K562 (cell line): Measurements from ENCODE around the gene IFI27L1. TPM values are rescaled to one million over a fixed set of nuclear protein-coding genes. Genes with fewer than 3 reads are reported as not detected.

Experiments used
- ATAC-seq: fragments of 200-7000 bp; cut with Tn5 transposase; 3 replicates; pipeline ENCODE4 v1.9.1; 2020; ENCODE audit warnings: moderate library complexity
- BruUV-seq: library from RNA; stranded (reverse); fragments of 400-500 nt; replicated peaks from 2 replicates; lab custom pipeline; 2021; lab: Mats Ljungman, UMichigan
- CTCF ChIA-PET: fragments of 300-600 bp; formaldehyde crosslinking; extraction: SDS; loops from one replicate; lab custom pipeline; 2021; ENCODE audit warnings: low intra/inter-chr PET ratio; lab: Yijun Ruan, JAX
- POLR2A ChIA-PET: fragments of 300-600, 350-650 bp; sonication (Branson Sonifier 250); formaldehyde crosslinking; extraction: SDS; loops from one replicate; lab custom pipeline; 2021; ENCODE audit warnings: antibody characterized with exemption, inconsistent platforms; lab: Yijun Ruan, JAX
- DNase-seq, 4 experiments: peaks; one replicate each; pipeline versions ENCODE4 v3.0.0 to v3.0.0-alpha.2; 2011 to 2018; ENCODE audit warnings: low spot score in 3 of 4, mixed read lengths in 3 of 4; ENCODE audit errors: extremely low read depth in 1 of 4
- FAIRE-seq: peaks from 2 replicates; lab custom pipeline; 2011; peaks lifted over from hg19 to GRCh38; lab: Jason Lieb, UNC
- H2AFZ ChIP-seq: 2 replicates; pipeline ENCODE4 v1.6.0; 2011; ENCODE audit warnings: low read depth, low read length, control low read depth, inconsistent platforms
- H3K27ac ChIP-seq: fragments of 200-600 bp; 3 replicates; pipeline ENCODE4 v1.8.0; 2011; ENCODE audit warnings: low read depth, mild to moderate bottlenecking, control low read depth, inconsistent platforms, low read length, moderate library complexity, mixed read lengths; ENCODE audit errors: extremely low read depth
- H3K27me3 ChIP-seq, 2 experiments: fragments of 300-600 bp in 1 of 2; 2 replicates in 1 of 2; 3 replicates in 1 of 2; pipeline versions ENCODE4 v1.6.0 to v1.8.0; 2011; ENCODE audit warnings: inconsistent platforms in 2 of 2, low read length in 2 of 2, mild to moderate bottlenecking in 1 of 2, mixed read lengths in 1 of 2, moderate library complexity in 1 of 2; ENCODE audit not compliant: control insufficient read depth in 2 of 2, insufficient read depth in 2 of 2
- H3K36me3 ChIP-seq: fragments of 300-600 bp; 3 replicates; pipeline ENCODE4 v1.8.0; 2011; ENCODE audit warnings: mild to moderate bottlenecking, low read length, inconsistent platforms; ENCODE audit not compliant: control insufficient read depth, insufficient read depth
- H3K4me1 ChIP-seq, 2 experiments: fragments of 200-600 bp in 1 of 2; replicated peaks in 1 of 2; 2 replicates in 1 of 2; 3 replicates in 1 of 2; pipeline versions ENCODE4 v1.5.1 to v1.8.0; 2011; ENCODE audit warnings: inconsistent platforms in 2 of 2, low read length in 2 of 2, mild to moderate bottlenecking in 1 of 2, mixed read lengths in 1 of 2, moderate library complexity in 1 of 2; ENCODE audit not compliant: control insufficient read depth in 2 of 2, insufficient read depth in 2 of 2
- H3K4me2 ChIP-seq: 2 replicates; pipeline ENCODE4 v1.6.1; 2011; ENCODE audit warnings: low read length, control low read depth, inconsistent platforms, mixed read lengths; ENCODE audit not compliant: insufficient read depth
- H3K4me3 ChIP-seq: fragments of 200-600 bp; sonication (generic), shearing (Covaris generic); 2 replicates; pipeline ENCODE4 v1.5.1; 2016; ENCODE audit warnings: control low read depth, inconsistent platforms
- H3K79me2 ChIP-seq: fragments of 200-600 bp; 3 replicates; pipeline ENCODE4 v1.8.0; 2011; ENCODE audit warnings: low read length, inconsistent platforms; ENCODE audit not compliant: control insufficient read depth, insufficient read depth
- H3K9ac ChIP-seq, 2 experiments: 2 replicates each; pipeline versions ENCODE4 v1.6.0 to v1.6.1; 2011; ENCODE audit warnings: low read depth in 2 of 2, low read length in 2 of 2, control low read depth in 1 of 2, inconsistent platforms in 1 of 2, mild to moderate bottlenecking in 1 of 2, mixed read lengths in 1 of 2; ENCODE audit not compliant: insufficient read depth in 1 of 2
- H3K9me1 ChIP-seq: one replicate; pipeline ENCODE4 v1.6.0; 2011; ENCODE audit warnings: inconsistent platforms, mild to moderate bottlenecking, low read length, moderate library complexity; ENCODE audit not compliant: control insufficient read depth, insufficient read depth
- H3K9me3 ChIP-seq: replicated peaks from 2 replicates; pipeline ENCODE4 v1.5.1; 2011; ENCODE audit warnings: low read depth, low read length, inconsistent platforms; ENCODE audit not compliant: control insufficient read depth, insufficient read depth
- H4K20me1 ChIP-seq: replicated peaks from 2 replicates; pipeline ENCODE4 v1.6.1; 2011; ENCODE audit warnings: low read length, inconsistent platforms, mixed read lengths; ENCODE audit not compliant: control insufficient read depth, insufficient read depth
- CREBBP ChIP-seq: IDR thresholded peaks from one replicate; pipeline ENCODE4 v1.6.1; 2012; ENCODE audit warnings: low read depth, mild to moderate bottlenecking, control low read depth, inconsistent platforms, low read length
- CXXC5 ChIP-seq: fragments of 250-450 bp; sonication (Bioruptor Pico); IDR thresholded peaks from 2 replicates; pipeline ENCODE4 v1.8.0; 2022; ENCODE audit warnings: inconsistent platforms, mild to moderate bottlenecking, moderate library complexity
- MTA3 ChIP-seq: fragments of 450-650 bp; formaldehyde crosslinking; IDR thresholded peaks from 2 replicates; pipeline ENCODE4 v1.6.1; 2017; ENCODE audit warnings: mild to moderate bottlenecking, borderline replicate concordance
- NFIX ChIP-seq: fragments of 250-450 bp; sonication (Bioruptor Pico); IDR thresholded peaks from 2 replicates; pipeline ENCODE4 v1.4.0; 2020; ENCODE audit warnings: low read depth, mild to moderate bottlenecking, moderate library complexity
- TCF7L2 ChIP-seq: fragments of 150-350 bp; IDR thresholded peaks from 2 replicates; pipeline ENCODE4 v1.6.1; 2016; ENCODE audit warnings: low read depth, mild to moderate bottlenecking, low read length, moderate library complexity
- U2AF2 ChIP-seq: fragments of 200-400 bp; formaldehyde crosslinking; optimal IDR thresholded peaks from 2 replicates; pipeline ENCODE3; 2017; ENCODE audit warnings: low read depth, mild to moderate bottlenecking, low read length
- ZEB2 ChIP-seq: fragments of 450-650 bp; IDR thresholded peaks from 2 replicates; pipeline ENCODE4 v1.6.1; 2016
- ZNF175 ChIP-seq: fragments of 200-800 bp; sonication (Bioruptor generic); IDR thresholded peaks from 2 replicates; pipeline ENCODE4 v1.6.1; 2016; ENCODE audit warnings: low read depth, mild to moderate bottlenecking, missing genetic modification characterization, missing compliant biosample characterization
- ZNF274 ChIP-seq: IDR thresholded peaks from 2 replicates; pipeline ENCODE4 v1.6.1; 2011; ENCODE audit warnings: low read depth, mild to moderate bottlenecking, low read length, moderate library complexity, borderline replicate concordance
- ZNF316 ChIP-seq: fragments of 450-650 bp; IDR thresholded peaks from 2 replicates; pipeline ENCODE4 v1.6.1; 2016
- ZNF583 ChIP-seq: fragments of 250-450 bp; sonication (Bioruptor Pico); IDR thresholded peaks from 2 replicates; pipeline ENCODE4 v1.4.0; 2020
- WGBS: fragments of 100-300 bp; shearing (Covaris generic); methylation state at CpG from one replicate; pipeline ENCODE4 v1.1.6; 2016; ENCODE audit warnings: low coverage, mixed read lengths; ENCODE audit not compliant: insufficient coverage; ENCODE audit errors: missing lambda C conversion rate; 5-methylcytosine and 5-hydroxymethylcytosine counted together
- in situ Hi-C: fragments of 300-500 bp; cut with MboI; formaldehyde crosslinking; loops from 4 replicates; pipeline ENCODE4 v1.15.0; 2018; ENCODE audit warnings: inconsistent platforms, mixed read lengths
- intact Hi-C: fragments of 100-400 bp; cut with micrococcal nuclease; formaldehyde crosslinking; loops from 2 replicates; pipeline ENCODE4 v1.14.2; 2022
- polyA plus RNA-seq, 8 experiments: library from polyadenylated mRNA; depleted of rRNA in 4 of 8; stranded (reverse) in 5 of 8; unstranded in 3 of 8; fragments of >200 nt; fragmentation: Nextera tagmentation in 2 of 8; fragmentation: Illumina TruSeq in 1 of 8; extraction: Ambion mirVana in 2 of 8; extraction: Trizol in 1 of 8; gene quantifications; 2 replicates each; pipeline versions ENCODE4 v1.2.1 to v1.2.3, GENCODE V29; 2011 to 2014; ENCODE audit warnings: inconsistent platforms in 1 of 8, missing spikeins in 1 of 8
- total RNA-seq, 7 experiments: library from RNA; depleted of rRNA in 6 of 7; stranded (reverse); fragments of >200 nt in 6 of 7; fragmentation: Illumina TruSeq in 2 of 7; extraction: Trizol in 2 of 7; gene quantifications; 2 replicates each; pipeline versions ENCODE4 v1.2.1 to v1.2.3, GENCODE V29; 2011 to 2021; ENCODE audit warnings: low replicate concordance in 1 of 7
- TF ChIP-seq, protein P1 (sequence below): sonication (generic); formaldehyde crosslinking; IDR thresholded peaks from 2 replicates; pipeline ENCODE4 v1.8.1; 2023; ENCODE audit warnings: missing genetic modification reagents, mild to moderate bottlenecking, borderline replicate concordance
- TF ChIP-seq, protein P2 (sequence below): fragments of 450-650 bp; formaldehyde crosslinking; IDR thresholded peaks from 2 replicates; pipeline ENCODE4 v1.4.0; 2020; ENCODE audit warnings: mild to moderate bottlenecking, moderate library complexity
- TF ChIP-seq, protein P3 (sequence below): fragments of 450-650 bp; formaldehyde crosslinking; IDR thresholded peaks from 2 replicates; pipeline ENCODE4 v1.4.0; 2020; ENCODE audit warnings: mild to moderate bottlenecking, mixed read lengths

The IFI27L1 gene
- total and polyA plus RNA-seq, 9 of the 15 experiments (the other 6 are each of a cell fraction or from before 2014, with no cell fraction given), result 14.5 to 28.0 (median 23.8) TPM

- TF ChIP-seq, protein P1, sequence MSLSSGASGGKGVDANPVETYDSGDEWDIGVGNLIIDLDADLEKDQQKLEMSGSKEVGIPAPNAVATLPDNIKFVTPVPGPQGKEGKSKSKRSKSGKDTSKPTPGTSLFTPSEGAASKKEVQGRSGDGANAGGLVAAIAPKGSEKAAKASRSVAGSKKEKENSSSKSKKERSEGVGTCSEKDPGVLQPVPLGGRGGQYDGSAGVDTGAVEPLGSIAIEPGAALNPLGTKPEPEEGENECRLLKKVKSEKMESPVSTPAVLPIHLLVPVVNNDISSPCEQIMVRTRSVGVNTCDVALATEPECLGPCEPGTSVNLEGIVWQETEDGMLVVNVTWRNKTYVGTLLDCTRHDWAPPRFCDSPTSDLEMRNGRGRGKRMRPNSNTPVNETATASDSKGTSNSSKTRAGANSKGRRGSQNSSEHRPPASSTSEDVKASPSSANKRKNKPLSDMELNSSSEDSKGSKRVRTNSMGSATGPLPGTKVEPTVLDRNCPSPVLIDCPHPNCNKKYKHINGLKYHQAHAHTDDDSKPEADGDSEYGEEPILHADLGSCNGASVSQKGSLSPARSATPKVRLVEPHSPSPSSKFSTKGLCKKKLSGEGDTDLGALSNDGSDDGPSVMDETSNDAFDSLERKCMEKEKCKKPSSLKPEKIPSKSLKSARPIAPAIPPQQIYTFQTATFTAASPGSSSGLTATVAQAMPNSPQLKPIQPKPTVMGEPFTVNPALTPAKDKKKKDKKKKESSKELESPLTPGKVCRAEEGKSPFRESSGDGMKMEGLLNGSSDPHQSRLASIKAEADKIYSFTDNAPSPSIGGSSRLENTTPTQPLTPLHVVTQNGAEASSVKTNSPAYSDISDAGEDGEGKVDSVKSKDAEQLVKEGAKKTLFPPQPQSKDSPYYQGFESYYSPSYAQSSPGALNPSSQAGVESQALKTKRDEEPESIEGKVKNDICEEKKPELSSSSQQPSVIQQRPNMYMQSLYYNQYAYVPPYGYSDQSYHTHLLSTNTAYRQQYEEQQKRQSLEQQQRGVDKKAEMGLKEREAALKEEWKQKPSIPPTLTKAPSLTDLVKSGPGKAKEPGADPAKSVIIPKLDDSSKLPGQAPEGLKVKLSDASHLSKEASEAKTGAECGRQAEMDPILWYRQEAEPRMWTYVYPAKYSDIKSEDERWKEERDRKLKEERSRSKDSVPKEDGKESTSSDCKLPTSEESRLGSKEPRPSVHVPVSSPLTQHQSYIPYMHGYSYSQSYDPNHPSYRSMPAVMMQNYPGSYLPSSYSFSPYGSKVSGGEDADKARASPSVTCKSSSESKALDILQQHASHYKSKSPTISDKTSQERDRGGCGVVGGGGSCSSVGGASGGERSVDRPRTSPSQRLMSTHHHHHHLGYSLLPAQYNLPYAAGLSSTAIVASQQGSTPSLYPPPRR (CRISPR knock-in tag), result no peak
- TF ChIP-seq CXXC5, result no peak
- TF ChIP-seq MTA3, result no peak
These were observed 35.6 kb downstream of the IFI27L1 start (continued) for GRCh38 chr14:94116701-94117100.

DNA sequence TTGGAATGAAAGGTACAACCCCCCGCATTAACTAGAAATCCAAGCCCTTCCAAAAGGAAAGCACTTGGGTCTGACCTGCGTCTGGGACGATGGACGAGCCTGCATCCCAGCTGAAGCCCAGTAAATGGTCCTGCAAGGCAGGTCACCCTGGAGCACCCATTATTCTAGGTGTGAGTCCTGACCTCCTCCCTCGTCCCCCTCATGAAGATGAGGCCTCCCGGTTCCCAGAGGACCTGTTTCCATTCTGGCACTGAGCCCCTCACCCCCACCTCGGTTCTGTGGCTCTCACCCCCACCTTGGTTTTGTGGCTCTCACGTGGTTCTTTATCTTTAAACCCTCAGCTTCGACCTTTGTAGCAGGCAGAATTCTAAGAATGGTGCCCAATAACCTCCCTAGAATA lies 36.7 kb downstream of the IFI27L1 start:
- Histone ChIP-seq H3K4me2 (no peak overlapping the region), H3K9me1 (no peaks in the 10 kb centered on the region), H4K20me1 (no peaks in the 10 kb centered on the region; the same call in 1 of the 2 replicates), H3K79me2 (no peaks in the 10 kb centered on the region), H3K27me3 (peaks cover 2 to 27% of the 10 kb centered on the region in 2 experiments; a peak in 3 of 5 replicates), H3K27ac (no peak overlapping the region), H3K4me3 (no peak overlapping the region), H3K9me3 (no peaks in the 10 kb centered on the region), H3K4me1 (no peaks in the 10 kb centered on the region; a peak in 1 of 5 replicates), H2AFZ (no peak overlapping the region), H3K36me3 (no peaks in the 10 kb centered on the region), H3K9ac (no peak overlapping the region)
- CTCF ChIA-PET, result no interaction called here
- DNase-seq, result no peak
- 0% methylated on average over 8 of the region's 9 CpGs for WGBS
- FAIRE-seq, result no peak
- in situ Hi-C loops (no loop called here), intact Hi-C loops (no loop called here)
- POLR2A ChIA-PET, result interaction anchor here (0.6 kb wide), 1 partner anchor 40 kb away, joined by 4 read pairs; no protein-coding TSS in a partner anchor
- no peak for ATAC-seq
- no TSS peak for BruUV-seq
- TF ChIP-seq ZNF316, result no peak
- TF ChIP-seq, protein P2, sequence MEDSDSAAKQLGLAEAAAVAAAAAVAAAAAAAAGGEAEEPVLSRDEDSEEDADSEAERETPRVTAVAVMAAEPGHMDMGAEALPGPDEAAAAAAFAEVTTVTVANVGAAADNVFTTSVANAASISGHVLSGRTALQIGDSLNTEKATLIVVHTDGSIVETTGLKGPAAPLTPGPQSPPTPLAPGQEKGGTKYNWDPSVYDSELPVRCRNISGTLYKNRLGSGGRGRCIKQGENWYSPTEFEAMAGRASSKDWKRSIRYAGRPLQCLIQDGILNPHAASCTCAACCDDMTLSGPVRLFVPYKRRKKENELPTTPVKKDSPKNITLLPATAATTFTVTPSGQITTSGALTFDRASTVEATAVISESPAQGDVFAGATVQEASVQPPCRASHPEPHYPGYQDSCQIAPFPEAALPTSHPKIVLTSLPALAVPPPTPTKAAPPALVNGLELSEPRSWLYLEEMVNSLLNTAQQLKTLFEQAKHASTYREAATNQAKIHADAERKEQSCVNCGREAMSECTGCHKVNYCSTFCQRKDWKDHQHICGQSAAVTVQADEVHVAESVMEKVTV, result no peak
- no peak for TF ChIP-seq ZEB2
- TF ChIP-seq NFIX (CRISPR knock-in tag), result no peak
- TF ChIP-seq ZNF175 (CRISPR knock-in tag), result no peak
- TF ChIP-seq CREBBP, result no peak
- no peak for TF ChIP-seq TCF7L2
- no peak for TF ChIP-seq ZNF274
- no peak for TF ChIP-seq U2AF2
- TF ChIP-seq, protein P3, sequence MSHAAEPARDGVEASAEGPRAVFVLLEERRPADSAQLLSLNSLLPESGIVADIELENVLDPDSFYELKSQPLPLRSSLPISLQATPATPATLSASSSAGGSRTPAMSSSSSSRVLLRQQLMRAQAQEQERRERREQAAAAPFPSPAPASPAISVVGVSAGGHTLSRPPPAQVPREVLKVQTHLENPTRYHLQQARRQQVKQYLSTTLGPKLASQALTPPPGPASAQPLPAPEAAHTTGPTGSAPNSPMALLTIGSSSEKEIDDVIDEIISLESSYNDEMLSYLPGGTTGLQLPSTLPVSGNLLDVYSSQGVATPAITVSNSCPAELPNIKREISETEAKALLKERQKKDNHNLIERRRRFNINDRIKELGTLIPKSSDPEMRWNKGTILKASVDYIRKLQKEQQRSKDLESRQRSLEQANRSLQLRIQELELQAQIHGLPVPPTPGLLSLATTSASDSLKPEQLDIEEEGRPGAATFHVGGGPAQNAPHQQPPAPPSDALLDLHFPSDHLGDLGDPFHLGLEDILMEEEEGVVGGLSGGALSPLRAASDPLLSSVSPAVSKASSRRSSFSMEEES, result no peak
- TF ChIP-seq ZNF583 (CRISPR knock-in tag), result no peak
